HepG2 (cell line): ENCODE data around the gene CDR2L. TPM values are rescaled to one million over a fixed set of nuclear protein-coding genes. Genes with fewer than 3 reads are reported as not detected.
A peak's percentile ranks its signal among the peaks of the same experiment; 100 is the strongest.

Experiments used
- ATAC-seq: fragments of 200-7000 bp; cut with Tn5 transposase; 3 replicates; pipeline ENCODE4 v1.9.1; 2020; ENCODE audit warnings: mild to moderate bottlenecking, moderate library complexity
- BruUV-seq: library from RNA; stranded (reverse); fragments of 400-500 nt; replicated peaks from 2 replicates; lab custom pipeline; 2021; lab: Mats Ljungman, UMichigan
- CTCF ChIA-PET: fragments of 300-600 bp; formaldehyde crosslinking; extraction: SDS; loops from one replicate; lab custom pipeline; 2021; ENCODE audit warnings: low total read pairs, inconsistent platforms, low intra/inter-chr PET ratio; lab: Yijun Ruan, JAX
- POLR2A ChIA-PET: fragments of 350-600 bp; sonication (Branson Sonifier 250); formaldehyde crosslinking; loops from one replicate; lab custom pipeline; 2020; ENCODE audit warnings: antibody characterized with exemption, inconsistent platforms; lab: Yijun Ruan, JAX
- DNase-seq: peaks from one replicate; pipeline ENCODE4 v3.0.0-alpha.2; 2015; ENCODE audit warnings: low spot score
- FAIRE-seq: peaks from 3 replicates; lab custom pipeline; 2011; peaks lifted over from hg19 to GRCh38; lab: Jason Lieb, UNC
- H2AFZ ChIP-seq: one replicate; pipeline ENCODE4 v1.6.1; 2011; ENCODE audit warnings: low read length, inconsistent platforms
- H3K27ac ChIP-seq: fragments of 300-600 bp; 3 replicates; pipeline ENCODE4 v1.8.0; 2011; ENCODE audit warnings: mixed run types, mild to moderate bottlenecking, mixed read lengths, low read length, inconsistent platforms; ENCODE audit not compliant: insufficient read depth; ENCODE audit errors: extremely low read length
- H3K27me3 ChIP-seq, 2 experiments: fragments of 200-600 bp in 1 of 2; 2 replicates in 1 of 2; 3 replicates in 1 of 2; pipeline versions ENCODE4 v1.6.0 to v1.8.0; 2011; ENCODE audit warnings: low read length in 2 of 2, mild to moderate bottlenecking in 2 of 2, moderate library complexity in 2 of 2, inconsistent platforms in 1 of 2; ENCODE audit not compliant: insufficient read depth in 2 of 2, control insufficient read depth in 1 of 2
- H3K36me3 ChIP-seq, 2 experiments: fragments of 200-600 bp in 1 of 2; replicated peaks in 1 of 2; 2 replicates in 1 of 2; 3 replicates in 1 of 2; pipeline versions ENCODE4 v1.5.1 to v1.8.0; 2011; ENCODE audit warnings: low read length in 2 of 2, inconsistent platforms in 1 of 2; ENCODE audit not compliant: insufficient read depth in 2 of 2, control insufficient read depth in 1 of 2
- H3K4me1 ChIP-seq: 2 replicates; pipeline ENCODE4 v1.5.1; 2012; ENCODE audit warnings: low read length, inconsistent platforms; ENCODE audit not compliant: insufficient read depth
- H3K4me2 ChIP-seq: 2 replicates; pipeline ENCODE4 v1.6.0; 2011; ENCODE audit warnings: low read depth, low read length, inconsistent platforms
- H3K4me3 ChIP-seq, 3 experiments: fragments of 200-600 bp in 1 of 3; sonication (generic), shearing (Covaris generic) in 1 of 3; replicated peaks in 1 of 3; 2 replicates each; pipeline ENCODE4 v1.5.1; 2011 to 2016; ENCODE audit warnings: low read length in 3 of 3, inconsistent platforms in 2 of 3, low read depth in 2 of 3, mild to moderate bottlenecking in 2 of 3, control low read depth in 1 of 3, mixed read lengths in 1 of 3; ENCODE audit not compliant: insufficient read depth in 1 of 3
- H3K79me2 ChIP-seq: one replicate; pipeline ENCODE4 v1.6.1; 2011; ENCODE audit warnings: low read length, inconsistent platforms; ENCODE audit not compliant: insufficient read depth
- H3K9ac ChIP-seq: 2 replicates; pipeline ENCODE4 v1.6.0; 2011; ENCODE audit warnings: mild to moderate bottlenecking, low read depth, low read length, inconsistent platforms; ENCODE audit not compliant: insufficient read depth
- H3K9me3 ChIP-seq: 2 replicates; pipeline ENCODE4 v1.5.1; 2012; ENCODE audit warnings: mild to moderate bottlenecking, low read length
- H4K20me1 ChIP-seq: 2 replicates; pipeline ENCODE4 v1.6.0; 2011; ENCODE audit warnings: inconsistent platforms, mild to moderate bottlenecking, low read length, moderate library complexity; ENCODE audit not compliant: insufficient read depth
- ARHGAP35 ChIP-seq: sonication (generic); formaldehyde crosslinking; IDR thresholded peaks from 2 replicates; pipeline ENCODE4 v1.9.0; 2022; ENCODE audit warnings: mild to moderate bottlenecking, inconsistent platforms, moderate library complexity, missing genetic modification reagents, borderline replicate concordance
- FOSL1 ChIP-seq: sonication (generic); formaldehyde crosslinking; IDR thresholded peaks from 2 replicates; pipeline ENCODE4 v1.9.0; 2021; ENCODE audit warnings: missing genetic modification reagents, borderline replicate concordance
- FOXK1 ChIP-seq: sonication (generic); formaldehyde crosslinking; IDR thresholded peaks from 2 replicates; pipeline ENCODE4 v1.4.0; 2020; ENCODE audit warnings: low read depth, missing genetic modification reagents, borderline replicate concordance
- HDAC1 ChIP-seq: sonication (generic); formaldehyde crosslinking; IDR thresholded peaks from 2 replicates; pipeline ENCODE4 v1.5.1; 2020; ENCODE audit warnings: mild to moderate bottlenecking, missing genetic modification reagents
- HMG20B ChIP-seq: conservative IDR thresholded peaks from 2 replicates; pipeline ENCODE4 v1.6.1; 2016; ENCODE audit warnings: missing genetic modification reagents, missing compliant biosample characterization
- KLF12 ChIP-seq: sonication (generic); formaldehyde crosslinking; IDR thresholded peaks from 2 replicates; pipeline ENCODE4 v1.4.0; 2020; ENCODE audit warnings: missing genetic modification reagents, borderline replicate concordance
- PRPF4 ChIP-seq: fragments of 200-400 bp; formaldehyde crosslinking; IDR thresholded peaks from 2 replicates; pipeline ENCODE4 v1.6.1; 2016; ENCODE audit warnings: low read length, low read depth; ENCODE audit not compliant: poor library complexity, severe bottlenecking
- PTBP1 ChIP-seq: fragments of 200-400 bp; formaldehyde crosslinking; IDR thresholded peaks from 2 replicates; pipeline ENCODE4 v1.6.1; 2018; ENCODE audit warnings: low read length, low read depth; ENCODE audit not compliant: poor library complexity, severe bottlenecking
- SNAPC4 ChIP-seq: sonication (generic); formaldehyde crosslinking; IDR thresholded peaks from 2 replicates; pipeline ENCODE4 v1.4.0; 2020; ENCODE audit warnings: mild to moderate bottlenecking, missing genetic modification reagents
- ZBTB39 ChIP-seq: sonication (generic); formaldehyde crosslinking; IDR thresholded peaks from 2 replicates; pipeline ENCODE4 v1.5.0; 2020; ENCODE audit warnings: missing genetic modification reagents
- ZNF572 ChIP-seq: sonication (generic); formaldehyde crosslinking; IDR thresholded peaks from 2 replicates; pipeline ENCODE4 v1.5.1; 2020; ENCODE audit warnings: mild to moderate bottlenecking, missing genetic modification reagents
- ZNF691 ChIP-seq: sonication (generic); formaldehyde crosslinking; IDR thresholded peaks from 2 replicates; pipeline ENCODE4 v1.4.0; 2020; ENCODE audit warnings: missing genetic modification reagents, low read depth, mild to moderate bottlenecking, borderline replicate concordance
- ZNF746 ChIP-seq: sonication (generic); formaldehyde crosslinking; IDR thresholded peaks from 2 replicates; pipeline ENCODE4 v1.8.0; 2022; ENCODE audit warnings: mild to moderate bottlenecking, missing genetic modification reagents
- WGBS: methylation state at CpG from one replicate; pipeline ENCODE4 v1.1.6; 2017; ENCODE audit warnings: low lambda C conversion rate; 5-methylcytosine and 5-hydroxymethylcytosine counted together
- in situ Hi-C: cut with HindIII; loops from 2 replicates; pipeline ENCODE4 v1.10.0; 2017; ENCODE audit warnings: low pct_unique_long_range_greater_than_20kb; ENCODE audit not compliant: extremely low pct_ligation_motif_present
- intact Hi-C: fragments of 100-400 bp; cut with micrococcal nuclease; formaldehyde crosslinking; loops from one replicate; pipeline ENCODE4 v1.10.0; 2022; ENCODE audit not compliant: unreplicated experiment
- polyA plus RNA-seq, 8 experiments: library from polyadenylated mRNA; depleted of rRNA in 3 of 8; stranded (reverse) in 7 of 8; unstranded in 1 of 8; fragments of >200 nt; fragmentation: Illumina TruSeq in 4 of 8; extraction: Trizol in 4 of 8; gene quantifications; 2 replicates each; pipeline versions ENCODE4 v1.2.1 to v1.2.3, GENCODE V29; 2011 to 2016; ENCODE audit warnings: low read depth in 4 of 8, missing spikeins in 1 of 8, mixed read lengths in 1 of 8; ENCODE audit not compliant: insufficient read depth in 1 of 8
- total RNA-seq, 5 experiments: library from RNA; depleted of rRNA; stranded (reverse); fragments of >200 nt; fragmentation: Illumina TruSeq; extraction: Trizol; gene quantifications; 2 replicates each; pipeline ENCODE4 v1.2.3, GENCODE V29; 2016; ENCODE audit warnings: low read depth in 1 of 5

Gene CDR2L
- total and polyA plus RNA-seq, 2 of the 13 experiments (the other 11 are each of a cell fraction or from before 2014, with no cell fraction given): 1.9 to 2.1 TPM

- TF ChIP-seq ZBTB39 (CRISPR knock-in tag): 0 out of 2 replicates have a peak, but pooled peaks have one; percentile 15
Observed at GRCh38 chr17:75036643-75037268, 49.3 kb downstream of the CDR2L start (continued).

- Histone ChIP-seq H3K9me3 (no peaks in the 10 kb centered on the region), H3K9ac (no peak overlapping the region), H3K27me3 (no peaks in the 10 kb centered on the region; a peak in 1 of 5 replicates), H3K4me3 (no peak overlapping the region), H3K36me3 (peaks cover 15 to 38% of the 10 kb centered on the region in 2 experiments), H3K4me1 (peaks cover 12% of the 10 kb centered on the region), H3K79me2 (no peaks in the 10 kb centered on the region), H4K20me1 (no peaks in the 10 kb centered on the region), H3K27ac (no peak overlapping the region), H3K4me2 (no peak overlapping the region), H2AFZ (no peak overlapping the region)
- BruUV-seq: no TSS peak
- ATAC-seq (no peak), FAIRE-seq (no peak), DNase-seq (no peak)
- ChIA-PET POLR2A (no interaction called here), CTCF (no interaction called here)
- in situ Hi-C loops: no loop called here
- 93% methylated on average over 5 of the region's 5 CpGs for WGBS
- intact Hi-C loops: no loop called here
- TF ChIP-seq FOSL1 (no peak), KLF12 (CRISPR knock-in tag) (no peak), PTBP1 (no peak), FOXK1 (CRISPR knock-in tag) (no peak), ZNF572 (CRISPR knock-in tag) (no peak), PRPF4 (no peak), HDAC1 (CRISPR knock-in tag) (no peak), HMG20B (CRISPR knock-in tag) (no peak), ZNF691 (no peak), SNAPC4 (CRISPR knock-in tag) (no peak), ZNF746 (CRISPR knock-in tag) (no peak), ARHGAP35 (no peak)
Observed at GRCh38 chr17:75039238-75039637, 51.8 kb downstream of the CDR2L start.
